Posterior vena cava (tissue), 2 donors: ENCODE data around the gene HCST. TPM values are rescaled to one million over a fixed set of nuclear protein-coding genes. Genes with fewer than 3 reads are reported as not detected.
A peak's percentile ranks its signal among the peaks of the same experiment; 100 is the strongest.
"Not testable (repeated sequence)": the region's sequence is repeated elsewhere in the genome, so short reads cannot be mapped to it uniquely, and the experiment has no call there.

Experiments used
- DNase-seq: peaks from one replicate; pipeline ENCODE4 v3.0.0-alpha.2; 2020; ENCODE audit warnings: low spot score
- intact Hi-C, 2 donors: fragments of 100-400 bp; cut with DNase I; formaldehyde crosslinking; loops; one replicate each; pipeline versions ENCODE4 v1.14.1 to v1.14.2; 2022 to 2023
- total RNA-seq, 2 donors: library from RNA; stranded (reverse); fragmentation: NEBNext Ultra II Directional; extraction: Animal tissue kit (Norgen Biotek cat#: 25700); gene quantifications; one replicate each; pipeline ENCODE4 v1.2.1, GENCODE V29; 2021
- donor health status: DM: yes; HTN: yes; CAD: no.
- donor health status: DM: yes; HTN: yes; CAD: no.

The HCST gene
- total RNA-seq, 2 donors from 2014 or later: 12.4 to 13.4 TPM

DNA sequence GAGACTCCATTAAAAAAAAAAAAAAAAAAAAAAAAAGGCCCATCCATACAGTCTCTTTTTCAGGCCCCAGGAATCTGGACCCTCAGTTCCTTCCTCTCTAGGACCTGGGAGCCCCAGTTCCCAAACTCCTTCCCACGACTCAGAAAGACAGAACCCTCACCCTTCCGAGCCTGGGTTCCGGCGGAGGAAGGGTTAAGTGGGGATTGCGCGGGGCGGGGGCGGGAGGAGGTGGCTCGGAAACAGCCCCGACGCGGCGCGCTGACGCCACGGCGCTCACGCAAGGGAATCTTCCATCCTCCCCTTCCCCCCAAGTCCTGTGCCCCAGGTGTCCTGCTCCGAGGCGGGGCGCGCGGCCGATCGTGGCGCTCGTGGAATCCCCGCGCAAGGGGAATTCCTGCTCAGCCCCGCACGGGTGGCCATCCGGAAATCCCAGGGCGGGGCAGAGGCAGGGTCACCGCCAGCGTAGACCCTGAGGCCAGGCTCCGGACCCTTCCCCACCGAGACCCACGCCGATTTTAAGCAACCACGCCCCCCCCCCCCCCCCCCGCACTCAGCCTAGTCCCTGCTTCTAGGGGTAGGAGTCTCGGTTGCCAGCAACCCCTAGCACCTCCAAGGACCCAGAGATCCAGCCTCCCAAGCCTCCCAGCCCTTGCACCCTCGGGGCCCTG, 2.6 kb upstream of the HCST start:
- DNase-seq: peak; percentile 94
- intact Hi-C loops: no loop called here

DNA sequence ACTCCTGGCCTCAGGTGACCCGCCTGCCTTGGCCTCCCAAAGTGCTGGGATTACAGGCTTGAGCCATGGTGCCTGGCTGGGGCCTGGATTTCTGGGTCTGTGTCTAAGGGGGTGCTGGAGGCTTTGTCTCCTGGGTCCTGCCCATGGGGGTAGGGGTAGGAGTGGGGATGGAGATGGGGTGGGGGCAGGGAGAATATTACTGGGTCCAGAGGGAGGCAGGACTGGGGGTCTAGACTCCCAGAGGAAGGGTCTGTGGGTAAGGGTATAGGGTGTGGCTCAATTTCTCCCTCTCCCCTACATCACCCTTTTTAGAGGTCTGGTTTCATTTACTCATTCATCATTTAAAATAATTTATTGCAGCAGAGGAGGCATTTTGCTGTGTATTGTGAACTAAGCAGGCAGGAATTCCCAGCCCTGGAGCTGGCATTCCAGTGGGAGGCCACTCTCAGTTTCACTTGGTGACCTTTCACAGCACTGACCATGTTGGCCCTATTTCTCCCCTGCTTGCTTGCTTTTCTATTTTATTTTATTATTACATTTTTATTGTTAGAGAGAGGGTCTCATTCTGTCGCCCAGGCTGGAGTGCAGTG, 1.2 kb upstream of the HCST start:
- no peak for DNase-seq
- intact Hi-C loops: no loop called here

DNA sequence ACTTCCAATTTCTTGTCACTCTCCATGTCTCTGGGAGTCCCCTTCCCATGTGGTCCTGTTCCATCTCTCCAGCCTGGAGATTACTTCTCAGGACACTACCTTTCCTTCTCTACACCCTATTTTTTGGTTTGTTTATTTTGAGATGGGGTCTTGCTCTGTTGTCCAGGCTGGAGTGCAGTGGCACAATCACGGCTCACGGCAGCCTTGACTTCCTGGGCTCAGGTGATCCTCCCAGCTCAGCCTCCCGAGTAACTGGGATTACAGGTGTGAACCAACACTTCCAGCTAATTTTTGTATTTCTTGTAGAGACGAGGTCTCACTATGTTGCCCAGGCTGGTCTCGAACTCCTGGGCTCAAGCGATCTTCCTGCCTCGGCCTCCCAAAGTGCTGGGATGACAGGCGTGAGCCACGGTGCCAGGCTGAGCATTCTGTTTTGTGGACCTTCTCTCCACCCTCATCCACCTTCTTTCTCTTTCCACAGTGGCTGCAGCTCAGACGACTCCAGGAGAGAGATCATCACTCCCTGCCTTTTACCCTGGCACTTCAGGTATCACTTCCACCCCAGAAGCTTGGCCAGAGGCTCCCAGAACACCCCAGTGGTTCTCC, 644 bp downstream of the HCST start:
- intact Hi-C loops: no loop called here
- no peak for DNase-seq

DNA sequence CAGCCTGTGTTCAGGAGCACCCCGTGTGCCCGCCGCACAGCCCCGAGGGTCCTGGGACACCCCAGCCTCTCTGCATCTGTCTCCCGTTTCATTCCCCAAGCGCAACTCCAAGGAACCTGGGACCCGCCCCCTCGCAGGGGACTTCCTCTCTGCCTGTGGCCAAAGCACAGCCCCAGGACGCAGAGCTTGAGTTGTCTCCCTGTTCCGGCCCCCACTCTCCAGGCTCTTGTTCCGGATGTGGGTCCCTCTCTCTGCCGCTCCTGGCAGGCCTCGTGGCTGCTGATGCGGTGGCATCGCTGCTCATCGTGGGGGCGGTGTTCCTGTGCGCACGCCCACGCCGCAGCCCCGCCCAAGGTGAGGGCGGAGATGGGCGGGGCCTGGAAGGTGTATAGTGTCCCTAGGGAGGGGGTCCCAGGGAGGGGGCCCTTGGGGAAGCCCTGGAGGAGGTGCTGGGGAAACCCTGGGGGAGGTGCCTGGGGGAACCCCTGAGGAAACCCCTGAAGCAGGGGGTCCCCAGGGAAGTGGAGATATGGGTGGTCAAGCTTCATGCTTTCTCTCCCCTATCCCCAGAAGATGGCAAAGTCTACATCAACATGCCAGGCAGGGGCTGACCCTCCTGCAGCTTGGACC, 1.3 kb downstream of the HCST start:
- peak; percentile 95 for DNase-seq
- intact Hi-C loops: no loop called here

DNA sequence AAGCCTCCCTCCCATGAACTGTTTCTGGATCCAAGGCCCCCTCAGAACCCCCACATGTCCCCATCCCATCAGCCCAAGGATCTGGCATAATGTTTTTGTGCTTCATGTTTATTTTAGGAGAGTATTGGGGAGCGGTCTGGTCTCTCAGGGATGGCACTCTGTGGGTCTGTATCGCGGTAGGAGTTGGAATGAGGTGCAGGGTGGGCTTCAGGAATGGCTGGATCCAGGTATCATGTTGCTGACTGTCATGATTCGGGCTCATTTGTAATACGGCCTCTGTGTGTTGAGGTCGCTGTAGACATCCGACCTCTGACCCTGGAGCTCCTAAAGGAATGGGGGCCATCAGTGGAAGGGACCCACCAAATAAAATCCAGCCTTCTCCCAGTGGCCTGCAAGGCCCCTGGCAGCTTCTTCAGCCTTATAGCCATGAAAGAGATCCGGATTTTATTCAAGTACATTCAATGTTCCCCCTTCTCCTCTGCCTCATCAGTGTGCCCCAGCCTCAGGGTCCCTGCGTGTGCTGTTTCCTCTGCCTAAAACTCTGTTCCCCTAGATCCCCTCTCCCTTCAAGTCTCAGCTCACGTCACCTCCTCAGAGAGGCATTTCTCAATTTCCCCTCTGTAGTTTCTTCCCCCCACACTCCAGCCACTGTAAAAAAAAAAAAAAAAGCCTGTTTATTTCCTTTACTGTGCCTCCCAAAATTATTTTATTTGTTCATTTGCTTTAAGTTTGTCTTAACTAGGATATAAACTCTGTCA, 2.2 kb downstream of the HCST start:
- intact Hi-C loops: no loop called here
- no peak for DNase-seq

DNA sequence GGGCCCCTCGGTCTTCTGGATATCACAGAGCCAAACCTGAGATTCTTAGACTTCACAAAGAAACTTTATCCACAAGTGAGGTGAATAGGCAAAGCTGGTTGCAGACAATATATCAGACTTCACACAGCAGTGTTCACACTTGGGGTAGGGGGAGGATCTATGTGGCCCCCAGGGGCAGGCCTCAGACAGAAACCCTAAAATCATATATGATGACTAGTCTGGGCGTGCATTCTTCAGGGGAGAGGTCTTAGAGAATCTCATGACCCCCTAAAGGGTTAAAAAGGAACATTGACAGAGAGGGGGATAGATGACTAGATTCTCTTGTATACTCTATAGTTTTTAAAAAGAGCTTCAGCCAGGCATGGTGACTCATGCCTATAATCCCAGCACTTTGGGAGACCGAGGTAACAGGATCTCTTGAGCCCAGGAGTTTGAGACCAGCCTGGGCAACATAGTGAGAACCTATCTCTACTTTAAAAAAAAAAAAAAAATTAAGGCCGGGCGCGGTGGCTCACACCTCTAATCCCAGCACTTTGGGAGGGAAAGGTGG, 2.9 kb downstream of the HCST start:
- DNase-seq: no peak
- intact Hi-C loops: no loop called here

DNA sequence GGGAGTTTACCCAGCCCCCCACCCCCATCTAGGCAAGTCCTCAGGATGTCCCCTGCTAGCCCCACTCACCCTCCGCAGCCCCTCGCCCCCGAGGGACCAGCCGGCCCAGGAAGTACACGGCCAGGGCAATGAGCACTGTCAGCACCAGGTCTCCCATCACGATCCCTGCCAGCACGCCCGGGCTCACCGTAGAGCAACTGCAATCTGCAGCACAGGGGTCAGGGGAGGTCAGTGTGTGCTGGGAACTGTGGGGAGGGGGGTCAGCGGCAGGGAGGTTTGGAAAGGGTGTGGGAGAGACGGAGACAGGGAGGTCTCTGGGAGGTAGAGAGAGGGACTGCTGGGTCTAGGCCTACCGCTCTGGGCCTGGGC, 5.0 kb downstream of the HCST start:
- DNase-seq: no peak
- intact Hi-C loops: no loop called here

DNA sequence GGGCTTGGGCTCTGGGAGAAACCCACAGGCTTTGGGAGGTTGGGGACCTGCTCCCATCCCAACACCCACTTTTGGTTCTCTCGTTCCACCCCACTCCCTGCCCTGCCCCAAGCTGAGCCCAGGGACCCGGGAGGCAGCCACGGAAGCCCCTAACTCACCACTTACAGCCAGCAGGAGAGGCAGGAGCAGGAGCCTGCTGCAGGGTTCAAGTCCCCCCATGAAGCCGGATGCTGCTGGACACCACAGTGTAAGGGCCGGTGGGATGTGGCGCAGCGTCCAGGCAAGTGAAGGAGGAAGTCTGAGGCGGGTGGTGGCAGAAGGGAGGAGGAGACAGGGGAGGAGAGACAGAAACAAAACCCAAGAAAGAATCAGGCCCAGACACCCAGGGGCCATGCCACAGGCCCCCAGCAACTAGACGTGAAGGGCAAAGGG, 5.7 kb downstream of the HCST start, which contains the start of gene TYROBP:
TYROBP (minus strand) TSS at position 286 of the 432 bp plus-strand sequence; CDS start at position 219, 67 bp downstream.
- peak; percentile 87 for DNase-seq
- intact Hi-C loops: no loop called here

DNA sequence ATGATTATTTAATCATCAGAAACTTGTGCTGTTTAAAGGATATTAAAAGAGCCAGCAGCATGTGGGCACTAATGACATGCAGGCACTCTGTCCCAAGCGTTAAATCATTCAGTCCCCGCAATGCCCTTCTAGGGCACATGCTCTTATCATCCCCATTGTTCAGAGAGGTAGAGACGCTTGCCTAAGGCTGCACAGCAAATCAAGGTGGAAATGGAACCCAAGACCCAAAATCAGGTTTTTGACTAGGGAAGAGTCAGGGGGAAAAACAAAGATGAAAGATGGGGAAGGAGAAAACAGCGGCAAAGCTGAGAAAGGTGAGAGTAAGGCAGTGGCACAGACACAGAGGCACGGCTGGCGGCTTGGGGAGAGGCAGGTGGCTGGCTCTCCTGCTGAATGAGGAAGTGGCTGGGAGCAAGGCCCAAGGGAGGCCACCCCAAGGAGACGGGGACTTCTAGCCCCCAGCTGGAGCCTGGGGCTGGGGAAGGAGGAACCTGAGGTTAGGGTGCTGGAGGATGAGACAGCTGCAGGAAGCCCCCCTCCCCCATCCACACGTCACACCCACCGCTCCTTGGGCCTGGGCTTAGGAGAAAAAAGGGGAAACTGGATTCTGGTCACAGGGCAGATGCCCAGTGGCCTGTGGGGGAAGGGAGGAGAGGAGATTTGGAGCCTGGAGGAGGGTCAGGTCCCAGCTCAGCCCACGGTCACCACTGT, 6.8 kb downstream of the HCST start:
- intact Hi-C loops: no loop called here
- DNase-seq: peak; percentile 95

DNA sequence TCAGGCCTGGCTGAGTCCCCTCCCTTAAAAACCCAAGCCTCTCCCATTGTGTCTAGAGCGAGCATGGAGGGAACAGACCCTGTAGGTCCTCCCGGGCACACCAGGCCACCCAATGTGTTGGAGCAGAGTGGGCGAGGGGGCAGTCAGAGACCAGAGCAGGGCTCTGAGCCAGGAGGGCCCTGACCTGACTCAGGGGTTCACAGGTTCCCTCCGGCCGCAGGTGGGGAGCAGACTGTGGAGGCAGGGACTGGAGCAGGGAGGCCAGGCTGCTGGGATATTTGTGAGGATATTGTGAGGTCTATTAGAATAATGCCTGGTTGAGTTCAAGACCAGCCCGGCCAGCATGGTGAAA, 7.3 kb downstream of the HCST start:
- DNase-seq: no peak
- intact Hi-C loops: no loop called here

DNA sequence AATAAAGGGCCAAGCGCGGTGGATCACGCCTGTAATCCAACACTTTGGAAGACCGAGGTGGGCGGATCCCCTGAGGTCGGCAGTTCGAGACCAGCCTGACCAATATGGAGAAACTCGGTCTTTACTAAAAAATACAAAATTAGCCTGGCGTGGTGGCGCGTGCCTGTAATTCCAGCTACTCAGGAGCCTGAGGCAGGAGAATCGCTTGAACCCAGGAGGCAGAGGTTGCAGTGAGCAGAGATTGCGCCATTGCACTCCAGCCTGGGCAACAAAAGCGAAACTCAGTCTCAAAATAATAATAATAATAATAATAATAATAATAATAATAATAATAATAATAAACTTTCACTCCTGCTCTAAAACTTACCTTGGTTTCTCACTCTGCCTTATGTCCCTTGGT, 8.0 kb downstream of the HCST start:
- DNase-seq, intact Hi-C loops: not testable (repeated sequence)

DNA sequence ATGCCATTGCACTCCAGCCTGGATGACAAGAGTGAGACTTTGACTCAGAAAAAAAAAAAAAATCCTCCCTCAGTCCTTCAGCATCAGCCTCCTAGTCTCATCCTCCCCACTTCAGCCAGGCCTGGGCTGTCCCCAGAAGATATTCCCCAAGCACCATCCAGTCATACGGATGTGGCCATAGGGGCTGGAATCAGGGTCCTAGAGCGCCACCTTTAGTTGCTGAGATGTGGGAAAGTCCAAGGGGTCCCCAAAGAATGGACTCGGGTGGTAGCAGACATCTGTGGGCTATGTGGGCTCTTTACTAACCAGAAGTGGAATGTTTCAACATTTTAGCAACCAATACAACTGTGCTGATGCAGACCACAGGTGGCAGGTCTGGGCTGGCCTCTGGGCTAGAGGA, 8.8 kb downstream of the HCST start:
- intact Hi-C loops: no loop called here
- DNase-seq: no peak

DNA sequence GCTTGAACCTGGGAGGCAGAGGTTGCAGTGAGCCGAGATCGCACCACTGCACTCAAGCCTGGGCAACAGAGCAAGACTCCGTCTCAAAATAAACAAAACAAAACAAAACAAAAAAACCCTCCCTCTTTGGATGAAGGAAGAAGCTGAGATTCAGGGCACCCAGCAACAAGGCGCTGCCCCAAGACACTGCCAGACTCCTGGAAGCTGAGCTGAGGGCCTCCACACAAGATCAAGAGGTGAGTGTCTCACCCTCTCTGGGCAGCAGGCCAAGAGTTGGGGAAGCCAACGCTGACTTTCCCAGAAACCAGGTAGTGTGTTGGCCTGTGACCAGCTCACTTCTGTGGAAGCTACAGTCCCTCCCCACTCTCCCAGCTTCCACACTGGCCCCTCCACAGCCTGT, 9.5 kb downstream of the HCST start:
- intact Hi-C loops: no loop called here
- no peak for DNase-seq

DNA sequence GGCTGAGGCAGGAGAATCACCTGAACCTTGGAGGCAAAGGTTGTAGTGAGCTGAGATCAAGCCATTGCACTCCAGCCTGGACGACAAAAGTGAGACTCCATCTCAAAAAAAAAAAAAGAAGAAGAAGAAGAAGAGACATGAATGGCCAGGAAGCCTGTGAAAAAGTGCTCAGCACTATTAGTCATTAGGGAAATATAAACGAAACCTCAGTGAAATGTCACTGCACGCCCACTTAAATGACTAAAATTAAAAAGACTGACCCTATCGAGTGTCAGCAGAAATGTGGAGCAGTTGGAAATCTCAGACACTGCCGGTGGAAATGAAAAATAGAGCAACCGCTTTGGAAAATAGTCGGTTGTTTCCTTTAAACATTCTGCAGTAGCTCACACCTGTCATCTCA, 11.3 kb downstream of the HCST start:
- intact Hi-C loops: no loop called here
- no peak for DNase-seq

DNA sequence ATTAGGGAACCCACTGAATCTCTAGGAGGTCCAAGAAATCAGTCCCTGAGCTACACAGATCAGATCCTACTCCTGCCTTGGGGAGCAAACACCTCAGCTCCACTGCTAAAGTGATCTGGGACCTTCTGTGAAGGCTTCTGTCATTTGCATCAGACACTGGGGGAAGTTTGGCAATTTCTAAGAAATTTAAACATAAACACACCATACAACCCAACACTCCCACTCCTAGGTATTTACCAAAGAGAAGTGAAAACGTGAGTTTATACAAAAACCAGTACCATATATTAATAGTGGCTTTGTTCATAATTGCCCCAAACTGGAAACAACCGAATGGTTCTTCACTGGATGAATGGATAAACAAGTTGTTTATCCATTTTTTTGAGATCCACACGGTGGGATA, 13.1 kb downstream of the HCST start:
- intact Hi-C loops: no loop called here
- DNase-seq: no peak

DNA sequence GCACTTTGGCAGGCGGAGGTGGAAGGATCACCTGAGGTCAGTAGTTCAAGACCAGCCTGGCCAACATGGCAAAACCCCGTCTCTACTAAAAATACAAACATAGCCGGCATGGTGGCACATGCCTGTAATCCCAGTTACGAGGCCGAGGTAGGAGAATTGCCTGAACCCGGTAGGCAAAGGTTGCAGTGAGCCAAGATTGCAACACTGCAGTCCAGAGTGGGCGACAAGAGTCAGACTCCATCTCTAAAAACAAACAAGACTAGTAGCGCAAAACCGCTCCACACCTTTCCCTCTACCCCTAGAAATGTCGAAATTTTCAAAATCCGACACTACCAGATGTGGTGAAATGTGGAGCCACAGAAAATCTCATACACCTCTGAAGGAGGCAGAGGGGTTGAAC, 17.0 kb downstream of the HCST start:
- intact Hi-C loops: no loop called here
- DNase-seq: no peak

DNA sequence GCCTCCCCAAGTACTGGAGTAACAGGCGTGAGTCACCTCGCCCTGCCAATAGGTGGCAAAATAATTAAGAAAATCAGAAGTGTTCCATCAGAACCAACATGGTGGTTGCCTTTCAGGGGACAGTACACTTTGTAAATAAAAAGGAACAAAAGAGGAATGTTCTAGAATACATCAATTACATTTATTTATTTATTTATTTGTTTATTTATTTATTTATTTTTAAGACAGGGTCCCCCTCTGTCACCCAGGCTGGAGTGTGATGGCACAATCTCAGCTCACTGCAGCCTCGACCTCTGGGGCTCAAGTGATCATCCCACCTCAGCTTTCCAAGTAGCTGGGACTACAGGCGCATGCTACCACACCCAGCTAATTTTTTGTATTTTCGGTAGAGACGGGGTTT, 18.7 kb downstream of the HCST start:
- intact Hi-C loops: loop anchor here in 1 of 2 donors (5.0 kb wide), 1 partner anchor 34 kb away; no protein-coding TSS in a partner anchor
- DNase-seq: no peak

DNA sequence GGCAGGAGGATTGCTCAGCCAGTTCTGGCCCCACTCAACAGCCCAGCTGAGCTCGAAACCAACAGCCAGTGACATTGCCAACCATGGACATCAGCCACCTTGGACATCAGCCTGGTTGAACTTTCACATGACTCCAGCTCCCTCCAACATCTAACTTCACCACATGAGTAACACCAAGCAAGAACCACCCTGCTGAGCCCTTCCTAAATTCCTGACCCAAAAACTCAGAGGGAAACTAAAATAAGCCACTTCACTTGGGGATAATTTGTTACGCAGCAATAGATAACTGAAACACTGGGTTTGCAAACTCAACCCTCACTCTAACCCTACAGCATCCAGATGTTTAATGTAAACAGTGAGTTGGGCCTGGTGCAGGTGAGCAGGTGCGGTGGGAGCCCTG, 23.2 kb downstream of the HCST start:
- intact Hi-C loops: no loop called here

DNA sequence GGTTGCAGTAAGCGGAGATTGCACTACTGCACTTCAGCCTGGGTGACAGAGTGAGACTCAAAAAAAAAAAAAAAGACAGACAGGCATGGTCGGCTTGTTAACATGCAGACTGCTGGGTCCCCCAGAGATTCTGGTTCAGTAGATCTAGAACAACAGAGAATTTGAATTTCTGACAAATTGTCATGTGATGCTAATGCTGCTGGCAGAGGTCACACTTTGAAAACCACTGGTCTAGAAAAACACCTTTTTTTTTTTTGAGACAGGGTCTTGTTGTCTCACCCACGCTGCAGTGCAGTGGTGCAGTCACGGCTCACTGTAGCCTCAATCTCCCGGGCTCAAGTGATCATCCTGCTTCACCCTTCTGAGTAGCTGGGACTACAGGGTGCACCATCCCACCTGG, 26.2 kb downstream of the HCST start:
- DNase-seq: no peak
- intact Hi-C loops: no loop called here

More for the DNA sequence above, 23.2 kb downstream of the HCST start:
- DNase-seq: no peak
